Measurements from ENCODE around the gene CTIF.
"Not testable (repeated sequence)": the region's sequence is repeated elsewhere in the genome, so short reads cannot be mapped to it uniquely, and the experiment has no call there.

The CTIF gene

GRCh38 chr18:48538531-48539405, at the start of gene CTIF:
Gene CTIF (plus strand): TSS chr18:48539031. CDS start chr18:48619566, 80,535 bp downstream.
- H3K4me1 ChIP-seq (ENCODE audit: control insufficient read depth in 1 of 2, insufficient read depth in 2 of 2, low read length in 2 of 2) = peaks cover 10 to 16% of the 10 kb centered on the region in 2 donors
- no peaks in the 10 kb centered on the region for H3K27me3 ChIP-seq (ENCODE audit: control insufficient read depth in 1 of 2, insufficient read depth in 2 of 2, low read length in 2 of 2)
- H3K27ac ChIP-seq (ENCODE audit: low read depth, low read length) = peak within 1 kb of the TSS; percentile 66
- no peaks in the 10 kb centered on the region for H3K36me3 ChIP-seq (ENCODE audit: control insufficient read depth in 1 of 2, insufficient read depth in 2 of 2, low read length in 2 of 2)
- peak within 1 kb of the TSS; percentile 86 to 90 for H3K4me3 ChIP-seq (ENCODE audit: low read depth in 1 of 2, low read length in 2 of 2)
- H3K9me3 ChIP-seq (ENCODE audit: control insufficient read depth in 1 of 2, low read length in 2 of 2) = no peaks in the 10 kb centered on the region
- peak within 1 kb of the TSS; percentile 76 for H3K9ac ChIP-seq (ENCODE audit: low read depth in 1 of 2, low read length in 2 of 2)

GRCh38 chr18:48490641-48491293, 48.1 kb upstream of the CTIF start:
- H3K36me3 ChIP-seq (ENCODE audit: control insufficient read depth in 1 of 2, insufficient read depth in 2 of 2, low read length in 2 of 2) = no peaks in the 10 kb centered on the region
- no peaks in the 10 kb centered on the region for H3K9me3 ChIP-seq (ENCODE audit: control insufficient read depth in 1 of 2, low read length in 2 of 2)
- H3K4me3 ChIP-seq (ENCODE audit: low read depth in 1 of 2, low read length in 2 of 2) = no peak overlapping the region
- H3K27ac ChIP-seq (ENCODE audit: low read depth, low read length) = no peak overlapping the region
- peaks cover 3 to 15% of the 10 kb centered on the region in 2 donors for H3K4me1 ChIP-seq (ENCODE audit: control insufficient read depth in 1 of 2, insufficient read depth in 2 of 2, low read length in 2 of 2)
- H3K9ac ChIP-seq (ENCODE audit: low read depth in 1 of 2, low read length in 2 of 2) = no peak overlapping the region
- no peaks in the 10 kb centered on the region for H3K27me3 ChIP-seq (ENCODE audit: control insufficient read depth in 1 of 2, insufficient read depth in 2 of 2, low read length in 2 of 2)

DNA sequence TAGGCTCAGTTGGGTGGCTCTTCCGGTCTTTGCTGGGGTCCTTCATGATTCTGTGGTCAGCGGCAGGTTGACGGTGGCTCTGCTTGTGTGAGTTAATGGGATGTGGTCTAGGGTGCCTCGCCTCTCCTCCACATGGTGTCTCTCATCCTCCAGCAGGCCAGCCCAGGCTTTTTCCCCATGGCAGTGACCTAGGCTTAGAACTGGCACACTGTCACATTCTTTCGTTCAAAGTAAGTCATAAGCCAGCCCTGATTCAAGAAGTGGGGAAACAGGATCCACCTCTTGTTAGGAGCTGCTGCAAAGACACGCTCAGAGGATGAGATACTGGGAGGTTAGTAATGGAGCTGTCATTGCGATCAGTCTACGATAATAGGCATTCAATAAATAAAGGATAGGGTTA, 46.0 kb upstream of the CTIF start:
- no peak overlapping the region for H3K4me3 ChIP-seq (ENCODE audit: low read depth in 1 of 2, low read length in 2 of 2)
- H3K4me1 ChIP-seq (ENCODE audit: control insufficient read depth in 1 of 2, insufficient read depth in 2 of 2, low read length in 2 of 2) = peaks cover 3 to 15% of the 10 kb centered on the region in 2 donors
- no peaks in the 10 kb centered on the region for H3K36me3 ChIP-seq (ENCODE audit: control insufficient read depth in 1 of 2, insufficient read depth in 2 of 2, low read length in 2 of 2)
- no peak overlapping the region for H3K9ac ChIP-seq (ENCODE audit: low read depth in 1 of 2, low read length in 2 of 2)
- no peak overlapping the region for H3K27ac ChIP-seq (ENCODE audit: low read depth, low read length)
- H3K27me3 ChIP-seq (ENCODE audit: control insufficient read depth in 1 of 2, insufficient read depth in 2 of 2, low read length in 2 of 2) = no peaks in the 10 kb centered on the region
- H3K9me3 ChIP-seq (ENCODE audit: control insufficient read depth in 1 of 2, low read length in 2 of 2) = no peaks in the 10 kb centered on the region

- Histone ChIP-seq H3K27ac (ENCODE audit: low read depth, low read length) (no peak overlapping the region), H3K9ac (ENCODE audit: low read depth in 1 of 2, low read length in 2 of 2) (no peak overlapping the region)
These were observed 45.2 kb upstream of the CTIF start for GRCh38 chr18:48493434-48494230.

GRCh38 chr18:48497863-48498262, 41.0 kb upstream of the CTIF start:
- Histone ChIP-seq H3K27ac (ENCODE audit: low read depth, low read length) (no peak overlapping the region), H3K27me3 (ENCODE audit: control insufficient read depth in 1 of 2, insufficient read depth in 2 of 2, low read length in 2 of 2) (no peaks in the 10 kb centered on the region), H3K9me3 (ENCODE audit: control insufficient read depth in 1 of 2, low read length in 2 of 2) (no peaks in the 10 kb centered on the region), H3K36me3 (ENCODE audit: control insufficient read depth in 1 of 2, insufficient read depth in 2 of 2, low read length in 2 of 2) (no peaks in the 10 kb centered on the region), H3K4me3 (ENCODE audit: low read depth in 1 of 2, low read length in 2 of 2) (no peak overlapping the region), H3K4me1 (ENCODE audit: control insufficient read depth in 1 of 2, insufficient read depth in 2 of 2, low read length in 2 of 2) (peaks cover 0 to 9% of the 10 kb centered on the region in 2 donors), H3K9ac (ENCODE audit: low read depth in 1 of 2, low read length in 2 of 2) (no peak overlapping the region)

More at GRCh38 chr18:48493434-48494230, 45.2 kb upstream of the CTIF start:
- Histone ChIP-seq H3K27me3 (ENCODE audit: control insufficient read depth in 1 of 2, insufficient read depth in 2 of 2, low read length in 2 of 2) (no peaks in the 10 kb centered on the region), H3K36me3 (ENCODE audit: control insufficient read depth in 1 of 2, insufficient read depth in 2 of 2, low read length in 2 of 2) (no peaks in the 10 kb centered on the region), H3K4me1 (ENCODE audit: control insufficient read depth in 1 of 2, insufficient read depth in 2 of 2, low read length in 2 of 2) (peaks cover 3 to 14% of the 10 kb centered on the region in 2 donors), H3K9me3 (ENCODE audit: control insufficient read depth in 1 of 2, low read length in 2 of 2) (no peaks in the 10 kb centered on the region), H3K4me3 (ENCODE audit: low read depth in 1 of 2, low read length in 2 of 2) (no peak overlapping the region)

GRCh38 chr18:48500517-48500916, 38.3 kb upstream of the CTIF start:
- no peaks in the 10 kb centered on the region for H3K27me3 ChIP-seq (ENCODE audit: control insufficient read depth in 1 of 2, insufficient read depth in 2 of 2, low read length in 2 of 2)
- H3K4me3 ChIP-seq (ENCODE audit: low read depth in 1 of 2, low read length in 2 of 2) = no peak overlapping the region

GRCh38 chr18:48502906-48503305, 35.9 kb upstream of the CTIF start:
- H3K27ac ChIP-seq (ENCODE audit: low read depth, low read length) = no peak overlapping the region
- no peak overlapping the region for H3K9ac ChIP-seq (ENCODE audit: low read depth in 1 of 2, low read length in 2 of 2)
- no peaks in the 10 kb centered on the region for H3K4me1 ChIP-seq (ENCODE audit: control insufficient read depth in 1 of 2, insufficient read depth in 2 of 2, low read length in 2 of 2)
- H3K36me3 ChIP-seq (ENCODE audit: control insufficient read depth in 1 of 2, insufficient read depth in 2 of 2, low read length in 2 of 2) = no peaks in the 10 kb centered on the region
- peaks cover 4 to 5% of the 10 kb centered on the region in 2 donors for H3K9me3 ChIP-seq (ENCODE audit: control insufficient read depth in 1 of 2, low read length in 2 of 2)
- no peak overlapping the region for H3K4me3 ChIP-seq (ENCODE audit: low read depth in 1 of 2, low read length in 2 of 2)
- H3K27me3 ChIP-seq (ENCODE audit: control insufficient read depth in 1 of 2, insufficient read depth in 2 of 2, low read length in 2 of 2) = no peaks in the 10 kb centered on the region

More at GRCh38 chr18:48500517-48500916, 38.3 kb upstream of the CTIF start:
- Histone ChIP-seq H3K9ac (ENCODE audit: low read depth in 1 of 2, low read length in 2 of 2) (no peak overlapping the region), H3K9me3 (ENCODE audit: control insufficient read depth in 1 of 2, low read length in 2 of 2) (no peaks in the 10 kb centered on the region), H3K36me3 (ENCODE audit: control insufficient read depth in 1 of 2, insufficient read depth in 2 of 2, low read length in 2 of 2) (no peaks in the 10 kb centered on the region), H3K4me1 (ENCODE audit: control insufficient read depth in 1 of 2, insufficient read depth in 2 of 2, low read length in 2 of 2) (no peaks in the 10 kb centered on the region), H3K27ac (ENCODE audit: low read depth, low read length) (no peak overlapping the region)

DNA sequence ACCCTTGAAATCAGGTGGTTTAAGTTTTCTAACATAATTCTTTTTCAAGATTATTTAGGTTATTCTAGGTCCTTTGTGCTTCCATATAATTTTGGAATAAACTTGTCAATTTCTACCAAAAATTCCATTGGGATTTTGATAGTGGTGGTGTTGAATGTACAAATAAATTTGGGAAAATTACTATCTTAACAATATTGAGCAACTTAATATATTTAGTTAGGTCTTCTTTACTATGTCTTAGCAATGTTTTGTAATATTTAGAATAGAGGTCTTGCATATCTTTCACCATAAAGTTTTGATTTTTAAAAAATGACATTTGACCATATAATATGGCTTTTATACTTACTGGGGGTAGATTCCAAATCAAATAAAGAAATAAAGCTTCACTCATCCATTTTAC, 34.0 kb upstream of the CTIF start:
- Histone ChIP-seq H3K27me3 (ENCODE audit: control insufficient read depth in 1 of 2, insufficient read depth in 2 of 2, low read length in 2 of 2) (no peaks in the 10 kb centered on the region), H3K36me3 (ENCODE audit: control insufficient read depth in 1 of 2, insufficient read depth in 2 of 2, low read length in 2 of 2) (no peaks in the 10 kb centered on the region), H3K4me1 (ENCODE audit: control insufficient read depth in 1 of 2, insufficient read depth in 2 of 2, low read length in 2 of 2) (no peaks in the 10 kb centered on the region), H3K9ac (ENCODE audit: low read depth in 1 of 2, low read length in 2 of 2) (no peak overlapping the region), H3K27ac (ENCODE audit: low read depth, low read length) (no peak overlapping the region), H3K4me3 (ENCODE audit: low read depth in 1 of 2, low read length in 2 of 2) (no peak overlapping the region), H3K9me3 (ENCODE audit: control insufficient read depth in 1 of 2, low read length in 2 of 2) (peaks cover 4 to 5% of the 10 kb centered on the region in 2 donors)

DNA sequence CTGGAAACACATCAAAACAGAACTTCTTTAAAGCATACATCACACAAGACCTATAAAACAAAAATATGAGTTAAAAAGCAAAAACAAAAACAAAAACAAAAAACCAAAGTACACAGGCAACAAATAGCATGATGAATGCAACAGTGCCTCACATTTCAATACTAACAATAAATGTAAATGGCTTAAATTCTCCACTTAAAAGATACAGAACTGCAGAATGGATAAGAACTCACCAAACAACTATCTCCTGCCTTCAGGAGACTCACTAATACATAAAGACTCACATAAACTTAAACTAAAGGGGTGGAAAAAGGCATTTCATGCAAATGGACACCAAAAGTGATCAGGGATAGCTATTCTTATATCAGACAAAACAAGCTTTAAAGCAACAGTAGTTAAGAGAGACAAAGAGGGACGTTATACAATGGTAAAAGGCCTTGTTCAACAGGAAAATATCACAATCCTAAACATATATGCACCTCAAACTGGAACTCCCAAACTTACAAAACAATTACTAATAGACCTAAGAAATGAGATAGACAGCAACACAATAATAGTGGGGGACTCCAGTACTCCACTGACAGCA, 31.8 kb upstream of the CTIF start:
- not testable (repeated sequence) for H3K27me3 ChIP-seq (ENCODE audit: control insufficient read depth in 1 of 2, insufficient read depth in 2 of 2, low read length in 2 of 2); H3K27ac ChIP-seq (ENCODE audit: low read depth, low read length); H3K9ac ChIP-seq (ENCODE audit: low read depth in 1 of 2, low read length in 2 of 2); H3K9me3 ChIP-seq (ENCODE audit: control insufficient read depth in 1 of 2, low read length in 2 of 2); H3K4me1 ChIP-seq (ENCODE audit: control insufficient read depth in 1 of 2, insufficient read depth in 2 of 2, low read length in 2 of 2); H3K36me3 ChIP-seq (ENCODE audit: control insufficient read depth in 1 of 2, insufficient read depth in 2 of 2, low read length in 2 of 2); H3K4me3 ChIP-seq (ENCODE audit: low read depth in 1 of 2, low read length in 2 of 2)
